ENCODE results near the gene ABHD17C.

- TF ChIP-seq CTCF (IDR thresholded peaks at IDR 0.05) (no peak), POLR2A (IDR thresholded peaks at IDR 0.05) (no peak)
Measured at GRCh38 chr15:80774486-80774885, 79.4 kb downstream of the ABHD17C start.

All from testis (tissue), 2 donors.